PFSK-1 (cell line): ENCODE data around the gene HEYL.

Experiments used
- POLR2AphosphoS5 ChIP-seq: IDR thresholded peaks from 2 replicates; pipeline ENCODE4 v1.6.1; 2012; ENCODE audit warnings: low read depth, mild to moderate bottlenecking, control low read depth, low read length, moderate library complexity
- REST ChIP-seq, 2 experiments: IDR thresholded peaks; 2 replicates each; pipeline versions ENCODE4 v1.6.1 to v1.8.0; 2011 to 2012; ENCODE audit warnings: low read depth in 2 of 2, low read length in 2 of 2, control low read depth in 1 of 2, inconsistent platforms in 1 of 2, mild to moderate bottlenecking in 1 of 2, moderate library complexity in 1 of 2; ENCODE audit not compliant: insufficient read depth in 1 of 2
- SIN3A ChIP-seq: IDR thresholded peaks from 2 replicates; pipeline ENCODE4 v1.6.1; 2012; ENCODE audit warnings: mild to moderate bottlenecking, low read length, moderate library complexity, borderline replicate concordance; ENCODE audit not compliant: insufficient read depth
- TAF1 ChIP-seq: IDR thresholded peaks from 2 replicates; pipeline ENCODE4 v1.6.1; 2012; ENCODE audit warnings: low read length, control low read depth, borderline replicate concordance; ENCODE audit not compliant: insufficient read depth

- TF ChIP-seq TAF1 (no peak), REST (IDR thresholded peaks at IDR 0.05; ENCODE audit: insufficient read depth in 1 of 2, low read depth in 2 of 2, low read length in 2 of 2) (no peak), SIN3A (no peak), POLR2AphosphoS5 (no peak)
Observed at GRCh38 chr1:39647247-39647646, 7.8 kb upstream of the HEYL start.
